Right lobe of liver (tissue), 6 donors: Measurements from ENCODE around the gene DYNC2H1. TPM values are rescaled to one million over a fixed set of nuclear protein-coding genes. Genes with fewer than 3 reads are reported as not detected.

Experiments used
- ATAC-seq, 4 donors: fragments of 200-7000 bp; cut with Tn5 transposase; one replicate each; pipeline ENCODE4 v1.9.1; 2020; ENCODE audit warnings: mild to moderate bottlenecking in 4 of 4, moderate library complexity in 4 of 4
- DNase-seq, 3 donors: peaks; one replicate each; pipeline ENCODE4 v3.0.0-alpha.2; 2020
- H3K27ac ChIP-seq, 3 donors: fragments of 200-600 bp; one replicate each; pipeline ENCODE4 v1.8.0; 2022
- H3K27me3 ChIP-seq, 2 donors: fragments of 200-600 bp; one replicate each; pipeline ENCODE4 v1.8.0; 2022
- H3K36me3 ChIP-seq, 4 donors: fragments of 200-600 bp; sonication (generic) in 1 of 4; one replicate each; pipeline versions ENCODE4 v1.5.1 to v1.8.0; 2017 to 2022; ENCODE audit warnings: control low read depth in 1 of 4
- H3K4me1 ChIP-seq, 4 donors: fragments of 200-600 bp; sonication (generic) in 1 of 4; one replicate each; pipeline versions ENCODE4 v1.5.1 to v1.8.0; 2017 to 2022; ENCODE audit warnings: control low read depth in 1 of 4
- H3K4me3 ChIP-seq, 3 donors: fragments of 200-600 bp; one replicate each; pipeline ENCODE4 v1.8.0; 2022
- H3K9me3 ChIP-seq, 4 donors: fragments of 200-600 bp; sonication (generic) in 1 of 4; one replicate each; pipeline versions ENCODE4 v1.5.1 to v1.8.0; 2017 to 2022; ENCODE audit warnings: control low read depth in 1 of 4
- POLR2A ChIP-seq: fragments of 450-650 bp; IDR thresholded peaks from one replicate; pipeline ENCODE4 v1.6.1; 2017; ENCODE audit warnings: antibody characterized with exemption, mild to moderate bottlenecking
- WGBS: methylation state at CpG from one replicate; pipeline ENCODE4 v1.1.6; 2018; ENCODE audit warnings: low coverage, low lambda C conversion rate; ENCODE audit not compliant: insufficient coverage; ENCODE audit errors: missing lambda C conversion rate; 5-methylcytosine and 5-hydroxymethylcytosine counted together
- intact Hi-C, 2 donors: fragments of 100-400 bp; cut with DNase I; formaldehyde crosslinking; loops; one replicate each; pipeline versions ENCODE4 v1.11.2 to v1.14.1; 2022
- total RNA-seq, 6 experiments: library from RNA; depleted of rRNA in 2 of 6; stranded (reverse); fragments of >200 nt in 2 of 6; fragmentation: NEBNext Ultra II Directional in 3 of 6; extraction: Animal tissue kit (Norgen Biotek cat#: 25700) in 3 of 6; gene quantifications; one replicate each; pipeline versions ENCODE4 v1.1.0 to v1.2.4, GENCODE V29; 2016 to 2023
- TF ChIP-seq, protein P1 (sequence below), 4 donors: fragments of 200-600 bp in 3 of 4; fragments of 450-650 bp in 1 of 4; IDR thresholded peaks; one replicate each; pipeline versions ENCODE4 v1.5.1 to v1.8.0; 2016 to 2022; ENCODE audit warnings: antibody characterized with exemption in 4 of 4, mild to moderate bottlenecking in 2 of 4
- donor health status: DM: no; HTN: yes; CAD: no.
- donor health status: DM: no; HTN: no; CAD: no.
- donor health status: DM: no; HTN: no; CAD: no.
- donor health status: DM: no; HTN: yes; CAD: no.
- donor health status: DM: no; HTN: yes; CAD: no.

Gene DYNC2H1
- total RNA-seq, 6 experiments from 2014 or later = 1.0 to 3.4 (median 1.5) TPM

DNA sequence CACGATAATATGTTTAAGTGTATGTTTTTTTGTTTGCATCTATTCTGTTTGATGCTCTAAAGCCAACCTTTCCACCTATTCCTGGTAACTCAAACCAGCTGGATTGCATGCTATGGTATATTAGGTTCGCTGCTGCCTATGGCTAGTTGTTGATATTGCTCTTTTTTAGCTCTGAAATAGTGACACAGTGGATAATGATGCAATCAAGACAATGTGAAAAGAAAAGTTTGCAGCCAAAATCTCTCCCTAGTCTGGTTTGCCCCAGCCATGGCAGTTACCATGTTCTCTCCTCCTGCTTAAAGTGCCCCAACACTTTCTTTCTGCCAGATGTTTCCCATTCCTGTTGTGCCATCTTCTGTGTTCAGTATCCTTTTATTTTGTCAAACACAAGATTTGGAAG lies 269.7 kb downstream of the DYNC2H1 start:
- intact Hi-C loops = no loop called here
- no peak for ATAC-seq
- 61% methylated on average over 2 of the region's 2 CpGs for WGBS

DNA sequence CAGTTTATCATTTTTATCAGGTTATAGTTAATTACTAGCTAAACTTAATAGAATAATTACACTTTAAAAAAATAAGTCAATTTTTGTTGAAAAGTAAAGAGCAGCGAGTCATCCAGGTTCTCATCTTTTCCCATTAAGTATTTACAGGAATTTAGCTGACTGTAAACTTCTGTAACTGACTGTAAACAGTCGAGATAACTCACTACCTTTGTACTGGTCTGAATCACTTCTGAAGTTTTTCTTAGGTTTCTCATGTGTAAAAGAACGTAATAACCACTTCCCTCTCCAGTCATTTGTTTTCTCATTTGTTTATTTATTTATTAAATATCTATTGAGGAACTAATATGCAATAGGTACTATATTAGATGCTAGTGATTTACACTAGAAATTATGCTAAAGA lies 270.8 kb downstream of the DYNC2H1 start:
- Histone ChIP-seq H3K36me3 (no peaks in the 10 kb centered on the region), H3K27me3 (no peaks in the 10 kb centered on the region), H3K9me3 (no peaks in the 10 kb centered on the region), H3K4me3 (no peak overlapping the region), H3K4me1 (no peaks in the 10 kb centered on the region), H3K27ac (no peak overlapping the region)
- intact Hi-C loops = no loop called here
- no peak for TF ChIP-seq POLR2A
- TF ChIP-seq, protein P1, sequence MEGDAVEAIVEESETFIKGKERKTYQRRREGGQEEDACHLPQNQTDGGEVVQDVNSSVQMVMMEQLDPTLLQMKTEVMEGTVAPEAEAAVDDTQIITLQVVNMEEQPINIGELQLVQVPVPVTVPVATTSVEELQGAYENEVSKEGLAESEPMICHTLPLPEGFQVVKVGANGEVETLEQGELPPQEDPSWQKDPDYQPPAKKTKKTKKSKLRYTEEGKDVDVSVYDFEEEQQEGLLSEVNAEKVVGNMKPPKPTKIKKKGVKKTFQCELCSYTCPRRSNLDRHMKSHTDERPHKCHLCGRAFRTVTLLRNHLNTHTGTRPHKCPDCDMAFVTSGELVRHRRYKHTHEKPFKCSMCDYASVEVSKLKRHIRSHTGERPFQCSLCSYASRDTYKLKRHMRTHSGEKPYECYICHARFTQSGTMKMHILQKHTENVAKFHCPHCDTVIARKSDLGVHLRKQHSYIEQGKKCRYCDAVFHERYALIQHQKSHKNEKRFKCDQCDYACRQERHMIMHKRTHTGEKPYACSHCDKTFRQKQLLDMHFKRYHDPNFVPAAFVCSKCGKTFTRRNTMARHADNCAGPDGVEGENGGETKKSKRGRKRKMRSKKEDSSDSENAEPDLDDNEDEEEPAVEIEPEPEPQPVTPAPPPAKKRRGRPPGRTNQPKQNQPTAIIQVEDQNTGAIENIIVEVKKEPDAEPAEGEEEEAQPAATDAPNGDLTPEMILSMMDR (IDR thresholded peaks at IDR 0.05) = no peak
- WGBS = 53% methylated on average over 3 of the region's 3 CpGs
- DNase-seq (no peak), ATAC-seq (no peak)

More for the DNA sequence above, 269.7 kb downstream of the DYNC2H1 start:
- H3K4me3 ChIP-seq = no peak overlapping the region
- no peaks in the 10 kb centered on the region for H3K4me1 ChIP-seq
- TF ChIP-seq POLR2A = no peak
- TF ChIP-seq, protein P1 (IDR thresholded peaks at IDR 0.05) = no peak
- H3K9me3 ChIP-seq = no peaks in the 10 kb centered on the region
- no peak overlapping the region for H3K27ac ChIP-seq
- no peaks in the 10 kb centered on the region for H3K27me3 ChIP-seq
- DNase-seq = no peak
- H3K36me3 ChIP-seq = no peaks in the 10 kb centered on the region

GRCh38 chr11:103384652-103385051 lies 275.4 kb downstream of the DYNC2H1 start:
- intact Hi-C loops = no loop called here
- no peaks in the 10 kb centered on the region for H3K36me3 ChIP-seq
- no peaks in the 10 kb centered on the region for H3K9me3 ChIP-seq
- ATAC-seq (no peak), DNase-seq (no peak)
- H3K4me1 ChIP-seq = no peaks in the 10 kb centered on the region
- H3K27me3 ChIP-seq = no peaks in the 10 kb centered on the region
- H3K4me3 ChIP-seq = no peak overlapping the region
- no peak overlapping the region for H3K27ac ChIP-seq
- TF ChIP-seq, protein P1 (IDR thresholded peaks at IDR 0.05) = no peak
- TF ChIP-seq POLR2A = no peak

DNA sequence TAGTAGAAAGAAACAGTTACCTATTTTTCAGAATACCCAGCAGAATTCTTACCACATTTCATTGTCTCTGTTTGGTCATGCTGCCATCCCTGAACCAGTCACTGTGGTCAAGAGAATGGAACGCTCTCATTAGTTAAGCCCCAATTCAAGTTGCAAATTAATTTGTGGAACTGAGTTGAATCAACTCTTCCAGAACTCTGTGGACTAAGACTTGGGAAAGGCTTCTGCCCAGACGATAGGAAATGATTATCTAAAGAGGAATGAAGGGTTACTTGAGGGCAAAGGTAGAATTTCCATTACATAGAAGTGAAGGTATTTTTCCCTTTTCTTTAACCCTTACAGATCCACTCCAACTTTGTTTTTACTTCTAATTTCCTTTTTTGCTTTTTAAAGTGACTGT lies 286.4 kb downstream of the DYNC2H1 start:
- H3K9me3 ChIP-seq = no peaks in the 10 kb centered on the region
- ATAC-seq = no peak
- intact Hi-C loops = no loop called here
- H3K27me3 ChIP-seq = no peaks in the 10 kb centered on the region
- no peaks in the 10 kb centered on the region for H3K4me1 ChIP-seq
- TF ChIP-seq, protein P1 (IDR thresholded peaks at IDR 0.05) = no peak
- no peak for TF ChIP-seq POLR2A
- DNase-seq = no peak
- H3K36me3 ChIP-seq = no peaks in the 10 kb centered on the region
- no peak overlapping the region for H3K27ac ChIP-seq
- 37% methylated on average over 2 of the region's 2 CpGs for WGBS
- no peak overlapping the region for H3K4me3 ChIP-seq

DNA sequence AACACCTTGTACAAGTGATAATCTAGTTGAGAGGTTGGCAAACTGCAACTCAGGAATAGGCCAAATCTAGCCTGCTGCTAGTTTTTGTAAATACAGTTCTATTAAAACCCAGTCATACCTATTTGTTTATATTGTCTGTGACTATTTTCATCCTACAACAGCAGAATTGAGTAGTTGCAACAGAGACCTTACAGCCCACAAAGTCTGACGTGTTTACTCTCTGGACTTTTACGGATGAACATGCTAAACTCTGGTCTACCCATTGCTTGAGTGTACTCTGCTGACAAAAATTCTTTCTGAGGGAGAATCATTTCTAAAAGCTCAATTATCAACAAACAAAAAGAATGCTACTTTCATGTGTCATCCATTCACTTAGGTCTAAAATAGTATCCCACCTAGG lies 287.0 kb downstream of the DYNC2H1 start:
- 59% methylated on average over 2 of the region's 2 CpGs for WGBS
- no peak for DNase-seq
- Histone ChIP-seq H3K4me3 (no peak overlapping the region), H3K27me3 (no peaks in the 10 kb centered on the region), H3K4me1 (no peaks in the 10 kb centered on the region), H3K27ac (no peak overlapping the region), H3K36me3 (no peaks in the 10 kb centered on the region), H3K9me3 (no peaks in the 10 kb centered on the region)
- intact Hi-C loops = no loop called here
- ATAC-seq = no peak
- TF ChIP-seq, protein P1 (IDR thresholded peaks at IDR 0.05) = no peak
- TF ChIP-seq POLR2A = no peak
